Measurements from ENCODE around the gene NDUFS7. TPM values are rescaled to one million over a fixed set of nuclear protein-coding genes. Genes with fewer than 3 reads are reported as not detected.

NDUFS7 gene
- total RNA-seq, 3 donors from 2014 or later, result 118 to 160 (median 148) TPM

- Histone ChIP-seq H3K4me1 (ENCODE audit: low read depth) (no peaks in the 10 kb centered on the region), H3K36me3 (ENCODE audit: low read depth) (peaks cover 7% of the 10 kb centered on the region), H3K4me3 (no peak overlapping the region), H3K9me3 (no peaks in the 10 kb centered on the region)
- ATAC-seq (peak; percentile 14), DNase-seq (no peak)
- intact Hi-C loops (cut with DNase I, micrococcal nuclease), result no loop called here
- TF ChIP-seq CTCF (IDR thresholded peaks at IDR 0.05), result no peak
Observed at GRCh38 chr19:1373534-1374249, 10.0 kb upstream of the NDUFS7 start.

DNA sequence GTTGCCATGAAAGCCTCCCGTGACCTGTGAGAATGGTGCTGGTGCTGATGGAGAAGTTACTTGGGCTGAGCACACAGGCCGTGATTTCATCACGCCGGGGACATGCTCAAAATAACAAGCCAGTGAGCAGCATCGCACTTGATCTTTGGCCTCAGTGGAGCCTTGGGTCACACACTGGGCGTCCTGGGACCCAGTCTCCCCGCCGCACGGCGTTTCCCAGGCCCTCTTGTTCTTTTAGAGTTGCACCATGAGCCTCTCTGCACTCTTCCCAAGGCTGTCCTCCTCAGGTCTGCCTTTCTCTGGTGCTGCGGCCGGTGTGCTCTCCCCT is 9.5 kb upstream of the NDUFS7 start:
- Histone ChIP-seq H3K36me3 (ENCODE audit: low read depth) (peaks cover 7% of the 10 kb centered on the region), H3K9me3 (no peaks in the 10 kb centered on the region), H3K4me3 (no peak overlapping the region), H3K4me1 (ENCODE audit: low read depth) (no peaks in the 10 kb centered on the region)
- TF ChIP-seq CTCF (IDR thresholded peaks at IDR 0.05), result no peak
- DNase-seq, result no peak
- no peak for ATAC-seq
- intact Hi-C loops (cut with DNase I, micrococcal nuclease), result no loop called here

DNA sequence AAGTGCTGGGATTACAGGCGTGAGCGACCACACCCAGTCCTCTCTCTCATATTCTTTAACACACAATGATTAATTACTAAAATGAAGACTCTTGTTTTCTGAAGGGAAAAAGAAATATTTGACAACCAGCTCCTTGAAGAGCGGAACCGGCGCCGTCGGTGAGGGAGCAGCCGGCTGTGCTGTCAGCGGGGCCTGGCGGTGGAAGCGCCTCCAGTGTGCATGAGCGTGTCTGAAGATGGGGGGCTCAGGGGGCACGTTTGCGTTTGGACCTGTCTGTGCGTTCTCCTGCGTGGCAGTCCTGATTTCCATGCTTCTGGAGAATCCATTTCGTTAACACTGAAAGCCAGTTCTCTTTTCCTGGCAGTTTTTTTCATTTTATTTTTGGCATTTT is 7.3 kb upstream of the NDUFS7 start:
- no peaks in the 10 kb centered on the region for H3K9me3 ChIP-seq
- H3K36me3 ChIP-seq (ENCODE audit: low read depth), result peaks cover 2% of the 10 kb centered on the region
- DNase-seq (no peak), ATAC-seq (no peak)
- TF ChIP-seq CTCF (IDR thresholded peaks at IDR 0.05), result no peak
- H3K4me3 ChIP-seq, result no peak overlapping the region
- H3K4me1 ChIP-seq (ENCODE audit: low read depth), result no peaks in the 10 kb centered on the region
- intact Hi-C loops (cut with DNase I, micrococcal nuclease), result no loop called here

GRCh38 chr19:1377176-1377964 is 6.3 kb upstream of the NDUFS7 start:
- H3K36me3 ChIP-seq (ENCODE audit: low read depth), result peaks cover 2% of the 10 kb centered on the region
- TF ChIP-seq CTCF (IDR thresholded peaks at IDR 0.05), result no peak
- no peak for ATAC-seq
- no peak for DNase-seq
- H3K4me3 ChIP-seq, result no peak overlapping the region
- intact Hi-C loops (cut with DNase I, micrococcal nuclease), result no loop called here
- no peaks in the 10 kb centered on the region for H3K4me1 ChIP-seq (ENCODE audit: low read depth)
- no peaks in the 10 kb centered on the region for H3K9me3 ChIP-seq

GRCh38 chr19:1377965-1378785 is 5.5 kb upstream of the NDUFS7 start:
- no peak for TF ChIP-seq CTCF (IDR thresholded peaks at IDR 0.05)
- H3K9me3 ChIP-seq, result no peaks in the 10 kb centered on the region
- intact Hi-C loops (cut with DNase I, micrococcal nuclease), result no loop called here
- DNase-seq, result no peak
- no peak for ATAC-seq
- peaks cover under 1% of the 10 kb centered on the region for H3K36me3 ChIP-seq (ENCODE audit: low read depth)
- no peak overlapping the region for H3K4me3 ChIP-seq
- H3K4me1 ChIP-seq (ENCODE audit: low read depth), result no peaks in the 10 kb centered on the region

Data from mucosa of descending colon (tissue), 3 donors.